ENCODE measurements around the gene CA4. TPM values are rescaled to one million over a fixed set of nuclear protein-coding genes. Genes with fewer than 3 reads are reported as not detected.
"Not testable (repeated sequence)": the region's sequence is repeated elsewhere in the genome, so short reads cannot be mapped to it uniquely, and the experiment has no call there.

The CA4 gene
- total RNA-seq, 2 experiments from 2014 or later = not detected

DNA sequence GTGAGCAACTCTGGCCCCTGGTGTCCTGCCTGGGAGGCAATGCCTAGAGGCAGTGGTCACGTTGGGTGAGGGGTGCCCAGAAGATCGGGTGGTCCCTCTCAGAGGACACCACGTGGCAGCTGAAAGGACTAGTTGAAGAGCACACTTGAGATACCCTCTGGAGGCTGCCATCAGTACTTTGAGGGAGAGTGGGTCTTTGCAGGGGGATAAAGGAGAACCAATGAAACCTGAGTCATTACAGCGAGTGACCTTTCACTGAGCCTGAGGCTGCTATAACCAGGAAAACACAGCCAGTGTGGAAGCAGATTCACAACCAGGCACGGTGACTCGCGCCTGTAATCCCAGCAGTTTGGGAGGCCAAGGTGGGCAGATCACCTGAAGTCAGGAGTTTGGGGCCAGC lies 18.9 kb downstream of the CA4 start:
- no peak for ATAC-seq
- peaks cover 28% of the 10 kb centered on the region for H3K4me1 Mint-ChIP-seq
- H3K27me3 Mint-ChIP-seq = no peaks in the 10 kb centered on the region
- DNase-seq = no peak
- H3K9me3 Mint-ChIP-seq (ENCODE audit: low read depth) = no peaks in the 10 kb centered on the region
- ChIA-PET POLR2A (no interaction called here), CTCF (interaction anchor here (0.6 to 2.6 kb wide), 2 partner anchors 28 to 62 kb away, joined by 3 to 12 read pairs; no protein-coding TSS in a partner anchor)
- H3K36me3 Mint-ChIP-seq (ENCODE audit: low read depth) = no peaks in the 10 kb centered on the region
- H3K27ac Mint-ChIP-seq = no peak overlapping the region
- intact Hi-C loops (cut with DNase I, micrococcal nuclease) = no loop called here
- H3K4me3 Mint-ChIP-seq = no peak overlapping the region

GRCh38 chr17:60169921-60170817 lies 20.4 kb downstream of the CA4 start:
- Mint-ChIP-seq H3K27ac (peak overlapping the region; percentile 79), H3K36me3 (ENCODE audit: low read depth) (no peaks in the 10 kb centered on the region), H3K9me3 (ENCODE audit: low read depth) (no peaks in the 10 kb centered on the region), H3K4me3 (no peak overlapping the region), H3K27me3 (no peaks in the 10 kb centered on the region), H3K4me1 (peaks cover 26% of the 10 kb centered on the region)
- ChIA-PET POLR2A (interaction anchor here (0.6 kb wide), 1 partner anchor 415 kb away, joined by 5 read pairs; no protein-coding TSS in a partner anchor), CTCF (interaction anchor here (1.3 to 2.6 kb wide), 2 partner anchors 25 to 29 kb away, joined by 5 to 12 read pairs; no protein-coding TSS in a partner anchor)
- intact Hi-C loops (cut with DNase I, micrococcal nuclease) = no loop called here
- DNase-seq = peak; percentile 32
- peak; percentile 51 for ATAC-seq

DNA sequence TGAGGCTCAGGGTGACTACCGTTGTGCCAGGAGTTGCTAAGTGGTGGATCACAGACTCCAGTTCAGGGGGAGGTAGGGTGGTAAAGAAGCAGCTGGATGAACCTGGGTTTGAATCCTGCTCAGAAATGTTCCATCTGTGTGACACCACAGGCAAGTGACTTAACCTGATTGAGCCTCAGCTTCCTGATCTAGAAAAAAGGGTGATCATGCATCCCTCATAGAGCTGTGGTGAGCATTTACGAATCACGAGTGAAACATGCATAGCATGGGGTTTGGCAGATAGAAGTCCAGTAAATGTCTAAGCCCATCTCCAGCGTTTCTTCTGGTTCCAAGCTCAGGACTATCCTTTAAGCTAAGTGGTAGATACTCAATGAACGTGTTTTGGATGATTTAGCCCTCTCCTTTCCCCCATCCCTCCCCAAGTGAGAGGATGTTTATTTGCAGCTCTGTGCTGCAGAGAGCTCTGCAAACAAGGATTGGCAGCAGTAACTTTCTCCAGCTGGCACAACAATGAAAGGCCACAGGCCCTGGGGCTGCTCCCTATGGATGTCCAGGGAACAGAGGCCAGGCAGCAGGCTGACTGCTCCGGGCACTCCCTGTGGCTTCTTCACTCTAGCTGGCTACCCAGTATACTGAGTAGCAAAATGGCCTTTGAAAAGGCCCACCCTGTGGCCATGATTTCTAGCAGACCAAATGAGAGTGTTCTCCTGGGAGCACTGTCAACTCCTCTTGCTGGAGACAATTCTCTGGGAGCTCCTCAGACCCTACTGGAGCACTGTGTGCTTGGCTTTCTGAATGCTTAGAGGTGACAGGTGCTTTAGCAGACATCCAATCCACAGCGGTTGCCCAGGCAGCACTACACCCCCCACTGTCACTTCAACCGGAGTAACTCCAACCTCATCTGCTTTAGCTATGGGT lies 21.3 kb downstream of the CA4 start:
- Mint-ChIP-seq H3K36me3 (ENCODE audit: low read depth) (no peaks in the 10 kb centered on the region), H3K4me1 (peaks cover 23% of the 10 kb centered on the region), H3K4me3 (no peak overlapping the region), H3K27me3 (no peaks in the 10 kb centered on the region), H3K9me3 (ENCODE audit: low read depth) (no peaks in the 10 kb centered on the region), H3K27ac (peak overlapping the region; percentile 79)
- ChIA-PET POLR2A (no interaction called here), CTCF (interaction anchor here (1.3 to 2.6 kb wide), 2 partner anchors 25 to 30 kb away, joined by 5 to 12 read pairs; no protein-coding TSS in a partner anchor)
- DNase-seq = no peak
- intact Hi-C loops (cut with DNase I, micrococcal nuclease) = no loop called here
- peak; percentile 30 for ATAC-seq

GRCh38 chr17:60171753-60172079 lies 21.9 kb downstream of the CA4 start:
- intact Hi-C loops (cut with DNase I, micrococcal nuclease) = no loop called here
- peaks cover 3% of the 10 kb centered on the region for H3K36me3 Mint-ChIP-seq (ENCODE audit: low read depth)
- peaks cover 20% of the 10 kb centered on the region for H3K4me1 Mint-ChIP-seq
- no peaks in the 10 kb centered on the region for H3K27me3 Mint-ChIP-seq
- no peaks in the 10 kb centered on the region for H3K9me3 Mint-ChIP-seq (ENCODE audit: low read depth)
- no peak overlapping the region for H3K4me3 Mint-ChIP-seq
- POLR2A ChIA-PET = no interaction called here
- CTCF ChIA-PET = no interaction called here
- no peak for DNase-seq
- no peak overlapping the region for H3K27ac Mint-ChIP-seq
- no peak for ATAC-seq

GRCh38 chr17:60173304-60173819 lies 23.6 kb downstream of the CA4 start:
- Mint-ChIP-seq H3K9me3 (ENCODE audit: low read depth) (no peaks in the 10 kb centered on the region), H3K27ac (no peak overlapping the region), H3K36me3 (ENCODE audit: low read depth) (peaks cover 3% of the 10 kb centered on the region), H3K4me3 (no peak overlapping the region), H3K4me1 (peaks cover 20% of the 10 kb centered on the region), H3K27me3 (no peaks in the 10 kb centered on the region)
- CTCF ChIA-PET = interaction anchor here (0.8 kb wide), 1 partner anchor 30 kb away, joined by 3 read pairs; no protein-coding TSS in a partner anchor
- intact Hi-C loops (cut with DNase I, micrococcal nuclease) = no loop called here
- POLR2A ChIA-PET = no interaction called here
- ATAC-seq (peak; percentile 28), DNase-seq (no peak)

DNA sequence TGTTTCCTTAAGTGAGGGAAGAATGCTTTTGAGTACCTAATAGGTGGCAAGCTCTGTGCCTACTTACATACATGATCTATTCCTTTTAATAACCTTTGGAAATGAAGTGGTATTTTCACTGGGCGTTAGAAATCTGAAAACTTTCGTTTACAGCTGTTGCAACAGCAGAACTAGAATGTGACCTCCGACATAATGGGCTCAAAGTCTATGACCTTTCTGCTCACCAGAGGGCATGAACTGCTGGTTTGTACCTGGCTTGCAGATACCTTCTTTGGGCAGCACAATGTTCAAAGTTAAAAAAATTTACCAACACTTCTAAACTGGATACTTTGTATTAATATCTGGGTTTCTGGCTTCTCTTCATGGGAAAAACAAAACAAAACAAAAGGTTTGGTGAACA lies 24.3 kb downstream of the CA4 start:
- intact Hi-C loops (cut with DNase I, micrococcal nuclease) = no loop called here
- ChIA-PET POLR2A (no interaction called here), CTCF (interaction anchor here (0.8 kb wide), 1 partner anchor 31 kb away, joined by 3 read pairs; no protein-coding TSS in a partner anchor)
- H3K9me3 Mint-ChIP-seq (ENCODE audit: low read depth) = no peaks in the 10 kb centered on the region
- H3K27ac Mint-ChIP-seq = no peak overlapping the region
- no peak for DNase-seq
- H3K4me1 Mint-ChIP-seq = peaks cover 18% of the 10 kb centered on the region
- H3K27me3 Mint-ChIP-seq = no peaks in the 10 kb centered on the region
- ATAC-seq = no peak
- no peak overlapping the region for H3K4me3 Mint-ChIP-seq
- H3K36me3 Mint-ChIP-seq (ENCODE audit: low read depth) = peaks cover 3% of the 10 kb centered on the region

- H3K36me3 Mint-ChIP-seq (ENCODE audit: low read depth); DNase-seq; POLR2A ChIA-PET; H3K27me3 Mint-ChIP-seq; H3K27ac Mint-ChIP-seq; intact Hi-C loops (cut with DNase I, micrococcal nuclease); H3K9me3 Mint-ChIP-seq (ENCODE audit: low read depth); H3K4me3 Mint-ChIP-seq; ATAC-seq: not testable (repeated sequence)
- CTCF ChIA-PET = interaction anchor here (0.7 kb wide), 1 partner anchor 304 kb away, joined by 4 read pairs; no protein-coding TSS in a partner anchor
- peaks cover 16% of the 10 kb centered on the region for H3K4me1 Mint-ChIP-seq
These were observed 25.0 kb downstream of the CA4 start for GRCh38 chr17:60174767-60175166.

DNA sequence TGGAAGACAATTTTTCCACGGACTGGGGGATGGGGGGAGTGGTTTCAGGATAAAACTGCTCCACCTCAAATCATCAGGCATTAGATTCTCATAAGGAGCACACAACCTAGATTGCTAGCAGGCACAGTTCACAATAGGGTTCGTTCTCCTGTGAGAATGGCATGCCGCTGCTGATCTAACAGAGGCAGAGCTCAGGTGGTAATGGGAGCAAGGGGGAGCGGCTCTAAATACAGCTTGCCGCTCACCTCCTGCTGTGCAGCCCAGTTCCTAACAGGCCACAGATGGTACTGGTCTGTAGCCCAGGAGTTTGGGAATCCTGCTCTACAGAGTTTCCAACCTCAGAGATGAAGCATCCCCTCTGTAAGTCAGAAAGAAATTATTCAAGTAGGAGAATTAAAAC lies 27.0 kb downstream of the CA4 start:
- POLR2A ChIA-PET; H3K4me3 Mint-ChIP-seq; H3K36me3 Mint-ChIP-seq (ENCODE audit: low read depth); H3K27ac Mint-ChIP-seq; H3K9me3 Mint-ChIP-seq (ENCODE audit: low read depth); intact Hi-C loops (cut with DNase I, micrococcal nuclease); DNase-seq; CTCF ChIA-PET; ATAC-seq; H3K4me1 Mint-ChIP-seq; H3K27me3 Mint-ChIP-seq: not testable (repeated sequence)

GRCh38 chr17:60178180-60178579 lies 28.4 kb downstream of the CA4 start:
- H3K27ac Mint-ChIP-seq; H3K4me3 Mint-ChIP-seq; ATAC-seq; H3K9me3 Mint-ChIP-seq (ENCODE audit: low read depth); H3K27me3 Mint-ChIP-seq; POLR2A ChIA-PET; H3K36me3 Mint-ChIP-seq (ENCODE audit: low read depth); H3K4me1 Mint-ChIP-seq; CTCF ChIA-PET; intact Hi-C loops (cut with DNase I, micrococcal nuclease); DNase-seq: not testable (repeated sequence)

GRCh38 chr17:60180380-60180779 lies 30.6 kb downstream of the CA4 start:
- ATAC-seq; H3K4me1 Mint-ChIP-seq; DNase-seq; H3K27me3 Mint-ChIP-seq; H3K4me3 Mint-ChIP-seq; POLR2A ChIA-PET; H3K9me3 Mint-ChIP-seq (ENCODE audit: low read depth); intact Hi-C loops (cut with DNase I, micrococcal nuclease); H3K27ac Mint-ChIP-seq: not testable (repeated sequence)
- peaks cover 14% of the 10 kb centered on the region for H3K36me3 Mint-ChIP-seq (ENCODE audit: low read depth)
- CTCF ChIA-PET = interaction anchor here (0.7 kb wide), 1 partner anchor 19 kb away, joined by 3 read pairs; no protein-coding TSS in a partner anchor

GRCh38 chr17:60186372-60186771 lies 36.6 kb downstream of the CA4 start:
- H3K9me3 Mint-ChIP-seq (ENCODE audit: low read depth); H3K36me3 Mint-ChIP-seq (ENCODE audit: low read depth); H3K4me1 Mint-ChIP-seq; ATAC-seq; H3K4me3 Mint-ChIP-seq; H3K27me3 Mint-ChIP-seq; H3K27ac Mint-ChIP-seq; CTCF ChIA-PET; intact Hi-C loops (cut with DNase I, micrococcal nuclease); POLR2A ChIA-PET; DNase-seq: not testable (repeated sequence)

All from activated CD4-positive, alpha-beta T cell treated with anti-CD3 and anti-CD28 coated beads for 36 hours (primary cell).